ENCODE results near the gene CADPS.

CADPS gene

DNA sequence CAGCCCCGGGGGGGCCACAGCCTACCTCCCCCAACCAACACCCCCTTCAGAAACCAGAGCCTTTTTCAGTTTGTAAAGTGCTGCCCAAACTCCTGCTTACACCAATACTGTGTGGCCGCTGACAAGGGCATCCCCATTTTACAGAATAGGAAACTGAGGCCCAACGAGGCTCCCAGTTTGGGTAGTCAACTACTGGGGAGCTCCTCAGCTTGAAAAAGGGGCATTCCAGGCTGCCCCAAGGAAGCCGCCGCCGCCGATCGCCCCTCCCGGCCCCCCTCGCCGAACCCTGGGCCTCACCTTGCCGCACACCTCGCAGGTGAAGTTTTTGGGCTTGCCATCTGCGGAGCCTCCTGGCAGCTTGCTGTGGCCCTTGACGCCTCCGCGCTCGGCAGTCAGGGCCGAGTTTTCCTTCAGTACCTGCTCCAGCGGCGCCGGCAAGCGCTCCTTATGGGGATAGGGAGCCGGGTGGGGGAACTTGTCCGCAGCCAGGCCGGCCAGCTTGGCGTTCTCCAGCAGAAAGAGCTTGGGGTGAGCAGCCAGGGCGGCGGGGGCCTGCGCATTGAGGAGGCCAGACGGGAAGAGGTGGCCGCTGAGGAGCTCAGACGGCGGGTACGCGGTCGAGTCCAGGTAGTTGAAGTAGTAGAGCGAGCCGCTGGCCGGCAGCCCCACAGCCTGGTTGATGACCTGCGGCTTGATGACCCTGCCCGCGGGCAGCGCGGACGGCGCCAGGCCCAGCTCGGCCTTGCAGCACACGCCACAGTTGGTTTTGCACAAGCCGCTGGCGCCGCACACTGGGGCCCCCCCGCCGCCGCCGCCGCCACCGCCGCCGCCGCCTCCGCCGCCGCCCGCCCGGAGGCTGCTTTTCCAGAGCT, 503.3 kb downstream of the CADPS start:
- TF ChIP-seq PPARA (CRISPR knock-in tag; IDR thresholded peaks at IDR 0.05; ENCODE audit: borderline replicate concordance) = no peak
- TF ChIP-seq, protein P1, sequence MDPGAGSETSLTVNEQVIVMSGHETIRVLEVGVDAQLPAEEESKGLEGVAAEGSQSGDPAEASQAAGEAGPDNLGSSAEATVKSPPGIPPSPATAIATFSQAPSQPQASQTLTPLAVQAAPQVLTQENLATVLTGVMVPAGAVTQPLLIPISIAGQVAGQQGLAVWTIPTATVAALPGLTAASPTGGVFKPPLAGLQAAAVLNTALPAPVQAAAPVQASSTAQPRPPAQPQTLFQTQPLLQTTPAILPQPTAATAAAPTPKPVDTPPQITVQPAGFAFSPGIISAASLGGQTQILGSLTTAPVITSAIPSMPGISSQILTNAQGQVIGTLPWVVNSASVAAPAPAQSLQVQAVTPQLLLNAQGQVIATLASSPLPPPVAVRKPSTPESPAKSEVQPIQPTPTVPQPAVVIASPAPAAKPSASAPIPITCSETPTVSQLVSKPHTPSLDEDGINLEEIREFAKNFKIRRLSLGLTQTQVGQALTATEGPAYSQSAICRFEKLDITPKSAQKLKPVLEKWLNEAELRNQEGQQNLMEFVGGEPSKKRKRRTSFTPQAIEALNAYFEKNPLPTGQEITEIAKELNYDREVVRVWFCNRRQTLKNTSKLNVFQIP (CRISPR knock-in tag; IDR thresholded peaks at IDR 0.05; ENCODE audit: borderline replicate concordance, low read depth) = no peak
- TF ChIP-seq OSR1 (CRISPR knock-in tag; IDR thresholded peaks at IDR 0.05) = no peak
- TF ChIP-seq, protein P2, sequence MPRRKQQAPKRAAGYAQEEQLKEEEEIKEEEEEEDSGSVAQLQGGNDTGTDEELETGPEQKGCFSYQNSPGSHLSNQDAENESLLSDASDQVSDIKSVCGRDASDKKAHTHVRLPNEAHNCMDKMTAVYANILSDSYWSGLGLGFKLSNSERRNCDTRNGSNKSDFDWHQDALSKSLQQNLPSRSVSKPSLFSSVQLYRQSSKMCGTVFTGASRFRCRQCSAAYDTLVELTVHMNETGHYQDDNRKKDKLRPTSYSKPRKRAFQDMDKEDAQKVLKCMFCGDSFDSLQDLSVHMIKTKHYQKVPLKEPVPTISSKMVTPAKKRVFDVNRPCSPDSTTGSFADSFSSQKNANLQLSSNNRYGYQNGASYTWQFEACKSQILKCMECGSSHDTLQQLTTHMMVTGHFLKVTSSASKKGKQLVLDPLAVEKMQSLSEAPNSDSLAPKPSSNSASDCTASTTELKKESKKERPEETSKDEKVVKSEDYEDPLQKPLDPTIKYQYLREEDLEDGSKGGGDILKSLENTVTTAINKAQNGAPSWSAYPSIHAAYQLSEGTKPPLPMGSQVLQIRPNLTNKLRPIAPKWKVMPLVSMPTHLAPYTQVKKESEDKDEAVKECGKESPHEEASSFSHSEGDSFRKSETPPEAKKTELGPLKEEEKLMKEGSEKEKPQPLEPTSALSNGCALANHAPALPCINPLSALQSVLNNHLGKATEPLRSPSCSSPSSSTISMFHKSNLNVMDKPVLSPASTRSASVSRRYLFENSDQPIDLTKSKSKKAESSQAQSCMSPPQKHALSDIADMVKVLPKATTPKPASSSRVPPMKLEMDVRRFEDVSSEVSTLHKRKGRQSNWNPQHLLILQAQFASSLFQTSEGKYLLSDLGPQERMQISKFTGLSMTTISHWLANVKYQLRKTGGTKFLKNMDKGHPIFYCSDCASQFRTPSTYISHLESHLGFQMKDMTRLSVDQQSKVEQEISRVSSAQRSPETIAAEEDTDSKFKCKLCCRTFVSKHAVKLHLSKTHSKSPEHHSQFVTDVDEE (CRISPR knock-in tag; IDR thresholded peaks at IDR 0.05) = no peak
- no peak for TF ChIP-seq TCF4 (CRISPR knock-in tag; IDR thresholded peaks at IDR 0.05; ENCODE audit: borderline replicate concordance)
- TF ChIP-seq ZFP30 (CRISPR knock-in tag; IDR thresholded peaks at IDR 0.05) = no peak
- TF ChIP-seq ISL1 (CRISPR knock-in tag; IDR thresholded peaks at IDR 0.05) = no peak
- no peak for TF ChIP-seq TOX (CRISPR knock-in tag; IDR thresholded peaks at IDR 0.05; ENCODE audit: borderline replicate concordance)
- TF ChIP-seq RARB (CRISPR knock-in tag; IDR thresholded peaks at IDR 0.05) = no peak
- TF ChIP-seq ESRRG (CRISPR knock-in tag; IDR thresholded peaks at IDR 0.05) = no peak
- TF ChIP-seq ZNF70 (CRISPR knock-in tag; IDR thresholded peaks at IDR 0.05) = no peak
- TF ChIP-seq, protein P3, sequence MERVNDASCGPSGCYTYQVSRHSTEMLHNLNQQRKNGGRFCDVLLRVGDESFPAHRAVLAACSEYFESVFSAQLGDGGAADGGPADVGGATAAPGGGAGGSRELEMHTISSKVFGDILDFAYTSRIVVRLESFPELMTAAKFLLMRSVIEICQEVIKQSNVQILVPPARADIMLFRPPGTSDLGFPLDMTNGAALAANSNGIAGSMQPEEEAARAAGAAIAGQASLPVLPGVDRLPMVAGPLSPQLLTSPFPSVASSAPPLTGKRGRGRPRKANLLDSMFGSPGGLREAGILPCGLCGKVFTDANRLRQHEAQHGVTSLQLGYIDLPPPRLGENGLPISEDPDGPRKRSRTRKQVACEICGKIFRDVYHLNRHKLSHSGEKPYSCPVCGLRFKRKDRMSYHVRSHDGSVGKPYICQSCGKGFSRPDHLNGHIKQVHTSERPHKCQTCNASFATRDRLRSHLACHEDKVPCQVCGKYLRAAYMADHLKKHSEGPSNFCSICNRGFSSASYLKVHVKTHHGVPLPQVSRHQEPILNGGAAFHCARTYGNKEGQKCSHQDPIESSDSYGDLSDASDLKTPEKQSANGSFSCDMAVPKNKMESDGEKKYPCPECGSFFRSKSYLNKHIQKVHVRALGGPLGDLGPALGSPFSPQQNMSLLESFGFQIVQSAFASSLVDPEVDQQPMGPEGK (CRISPR knock-in tag; IDR thresholded peaks at IDR 0.05; ENCODE audit: borderline replicate concordance) = no peak
- no peak for TF ChIP-seq CSDC2 (CRISPR knock-in tag; IDR thresholded peaks at IDR 0.05)
- TF ChIP-seq CREB5 (CRISPR knock-in tag; IDR thresholded peaks at IDR 0.05; ENCODE audit: low read depth) = no peak
- TF ChIP-seq BACH2 (CRISPR knock-in tag; IDR thresholded peaks at IDR 0.05; ENCODE audit: borderline replicate concordance) = no peak
- no peak for TF ChIP-seq SNAI2 (CRISPR knock-in tag; IDR thresholded peaks at IDR 0.05)
- TF ChIP-seq ZC3H10 (CRISPR knock-in tag; IDR thresholded peaks at IDR 0.05) = no peak

DNA sequence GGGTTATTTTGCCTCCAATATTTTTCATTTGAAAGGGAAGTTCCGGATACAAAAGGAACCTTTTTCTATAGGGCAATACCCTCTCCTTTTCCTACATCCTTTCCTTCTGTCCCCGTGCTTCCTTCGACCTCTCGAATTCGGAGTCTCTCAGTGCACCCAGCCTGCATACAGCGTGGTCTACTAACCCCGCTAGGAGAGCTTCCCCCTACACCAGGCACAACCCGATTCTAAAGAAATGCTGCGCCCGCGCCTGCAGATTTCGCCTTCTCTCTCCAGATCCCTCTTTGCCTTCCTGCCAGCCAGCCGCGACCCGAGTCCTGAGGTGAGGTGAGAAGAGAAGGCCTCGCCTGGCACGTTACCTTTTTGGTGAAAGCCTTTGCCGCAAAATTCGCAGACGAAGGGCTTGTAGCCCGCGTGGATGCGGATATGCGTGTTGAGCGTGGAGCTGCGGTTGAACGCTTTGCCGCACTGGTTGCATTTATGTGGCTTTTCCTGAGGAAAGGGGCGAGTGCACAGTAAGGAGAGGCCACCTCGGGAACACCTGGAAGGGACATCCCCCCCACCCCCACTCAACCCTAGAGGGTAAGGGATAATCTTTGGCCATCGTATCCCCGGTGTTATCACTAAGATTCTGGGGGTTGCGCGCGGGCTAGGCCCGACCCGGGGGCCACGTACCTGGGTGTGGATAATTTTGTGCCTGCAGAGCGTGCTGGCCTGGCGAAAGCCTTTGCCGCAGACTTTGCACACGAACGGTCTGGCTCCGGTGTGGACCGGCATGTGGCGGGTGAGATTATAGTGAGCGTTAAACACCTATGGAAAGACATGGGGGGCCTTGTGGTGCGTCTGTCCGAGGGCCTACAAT, 504.1 kb downstream of the CADPS start:
- no peak for ATAC-seq
- no peak for TF ChIP-seq PPARA (CRISPR knock-in tag; IDR thresholded peaks at IDR 0.05; ENCODE audit: borderline replicate concordance)
- TF ChIP-seq OSR1 (CRISPR knock-in tag; IDR thresholded peaks at IDR 0.05) = no peak

More for the DNA sequence above, 503.3 kb downstream of the CADPS start:
- no peak for ATAC-seq

DNA sequence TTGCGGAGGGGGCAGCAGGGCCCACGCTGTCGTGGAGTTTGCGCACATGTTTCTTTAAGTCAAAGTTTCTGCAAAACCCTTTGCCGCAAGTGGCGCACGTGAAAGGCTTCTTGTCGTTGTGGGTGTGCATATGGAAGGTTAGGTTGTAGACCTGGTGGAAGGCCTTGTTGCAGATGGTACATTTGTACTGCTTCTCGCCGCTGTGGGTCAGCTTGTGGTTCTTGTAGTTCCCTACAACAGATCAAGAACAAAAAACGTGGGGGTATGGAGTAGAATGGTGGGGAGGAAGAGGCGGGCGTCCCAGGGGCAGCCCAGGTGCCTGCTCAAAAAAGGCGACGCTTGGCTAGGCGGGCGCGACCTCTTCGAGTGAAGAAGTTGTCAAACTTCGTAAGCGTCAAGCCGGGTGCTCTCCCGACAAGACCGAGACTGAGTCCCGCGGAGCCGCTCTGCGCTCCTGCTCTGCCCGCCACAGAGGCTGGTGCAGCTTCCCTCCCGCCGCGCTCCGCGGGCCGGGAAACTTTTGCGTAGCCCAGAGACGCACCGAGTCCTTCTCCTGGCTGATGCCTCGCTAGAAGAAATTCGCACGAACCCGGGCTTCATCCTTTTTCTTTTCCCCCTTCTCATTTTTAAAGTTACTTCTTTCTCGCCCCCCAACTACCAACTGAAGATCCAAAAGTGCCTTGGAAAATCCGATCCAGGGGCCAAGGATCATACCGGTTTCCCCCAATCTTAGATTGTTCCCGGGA, 504.9 kb downstream of the CADPS start:
- peak; percentile 39 for ATAC-seq
- TF ChIP-seq, protein P4, sequence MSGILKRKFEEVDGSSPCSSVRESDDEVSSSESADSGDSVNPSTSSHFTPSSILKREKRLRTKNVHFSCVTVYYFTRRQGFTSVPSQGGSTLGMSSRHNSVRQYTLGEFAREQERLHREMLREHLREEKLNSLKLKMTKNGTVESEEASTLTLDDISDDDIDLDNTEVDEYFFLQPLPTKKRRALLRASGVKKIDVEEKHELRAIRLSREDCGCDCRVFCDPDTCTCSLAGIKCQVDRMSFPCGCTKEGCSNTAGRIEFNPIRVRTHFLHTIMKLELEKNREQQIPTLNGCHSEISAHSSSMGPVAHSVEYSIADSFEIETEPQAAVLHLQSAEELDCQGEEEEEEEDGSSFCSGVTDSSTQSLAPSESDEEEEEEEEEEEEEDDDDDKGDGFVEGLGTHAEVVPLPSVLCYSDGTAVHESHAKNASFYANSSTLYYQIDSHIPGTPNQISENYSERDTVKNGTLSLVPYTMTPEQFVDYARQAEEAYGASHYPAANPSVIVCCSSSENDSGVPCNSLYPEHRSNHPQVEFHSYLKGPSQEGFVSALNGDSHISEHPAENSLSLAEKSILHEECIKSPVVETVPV (CRISPR knock-in tag; IDR thresholded peaks at IDR 0.05) = no peak
- TF ChIP-seq CREB5 (CRISPR knock-in tag; IDR thresholded peaks at IDR 0.05; ENCODE audit: low read depth) (no peak), SNAI2 (CRISPR knock-in tag; IDR thresholded peaks at IDR 0.05) (no peak), ZNF8 (CRISPR knock-in tag; IDR thresholded peaks at IDR 0.05) (no peak), ISL1 (CRISPR knock-in tag; IDR thresholded peaks at IDR 0.05) (no peak), ZNF565 (CRISPR knock-in tag; conservative IDR thresholded peaks at IDR 0.05; ENCODE audit: low read depth) (no peak), RARB (CRISPR knock-in tag; IDR thresholded peaks at IDR 0.05) (no peak), ZFP3 (CRISPR knock-in tag; IDR thresholded peaks at IDR 0.05) (no peak), BACH2 (CRISPR knock-in tag; IDR thresholded peaks at IDR 0.05; ENCODE audit: borderline replicate concordance) (no peak), ARNTL (CRISPR knock-in tag; IDR thresholded peaks at IDR 0.05; ENCODE audit: borderline replicate concordance, low read depth) (no peak)
- TF ChIP-seq, protein P3 (CRISPR knock-in tag; IDR thresholded peaks at IDR 0.05; ENCODE audit: borderline replicate concordance) = no peak
